ENCODE data around the gene NAA40.

The NAA40 gene

GRCh38 chr11:63923319-63923718, 15.5 kb upstream of the NAA40 start:
- H3K9me3 ChIP-seq (ENCODE audit: insufficient read depth, low read depth, low read length): no peaks in the 10 kb centered on the region
- H3K9me2 ChIP-seq (replicated peaks; ENCODE audit: low read depth, low read length): no peaks in the 10 kb centered on the region
- no peaks in the 10 kb centered on the region for H3K4me1 ChIP-seq (ENCODE audit: insufficient read depth, low read length, poor library complexity, severe bottlenecking)
- no peak overlapping the region for H3K4me2 ChIP-seq (ENCODE audit: low read depth, low read length, poor library complexity, severe bottlenecking)
- no peak overlapping the region for H3K9ac ChIP-seq (ENCODE audit: low read depth, low read length, poor library complexity, severe bottlenecking)
- TF ChIP-seq CTCF (conservative IDR thresholded peaks at IDR 0.05; ENCODE audit: low read length) (no peak), EZH2phosphoT487 (IDR thresholded peaks at IDR 0.05; ENCODE audit: borderline replicate concordance) (no peak)
- no peaks in the 10 kb centered on the region for H3K27me3 ChIP-seq (ENCODE audit: insufficient read depth, low read length, poor library complexity, severe bottlenecking)
- H3K36me3 ChIP-seq (ENCODE audit: insufficient read depth, low read length): no peaks in the 10 kb centered on the region
- H4K20me1 ChIP-seq (ENCODE audit: insufficient read depth, low read length, poor library complexity, severe bottlenecking): no peaks in the 10 kb centered on the region
- H3K4me3 ChIP-seq (ENCODE audit: low read length, poor library complexity, severe bottlenecking): no peak overlapping the region
- H2AFZ ChIP-seq (ENCODE audit: low read length): no peak overlapping the region
- H3K79me2 ChIP-seq (ENCODE audit: insufficient read depth, low read length): no peaks in the 10 kb centered on the region
- no peaks in the 10 kb centered on the region for H3F3A ChIP-seq (ENCODE audit: low read depth)

- no peaks in the 10 kb centered on the region for H3K9me3 ChIP-seq (ENCODE audit: insufficient read depth, low read depth, low read length)
- H2AFZ ChIP-seq (ENCODE audit: low read length): no peak overlapping the region
- H3F3A ChIP-seq (ENCODE audit: low read depth): no peaks in the 10 kb centered on the region
- no peak overlapping the region for H3K4me2 ChIP-seq (ENCODE audit: low read depth, low read length, poor library complexity, severe bottlenecking)
- H3K9ac ChIP-seq (ENCODE audit: low read depth, low read length, poor library complexity, severe bottlenecking): no peak overlapping the region
- H3K4me3 ChIP-seq (ENCODE audit: low read length, poor library complexity, severe bottlenecking): no peak overlapping the region
- H3K27me3 ChIP-seq (ENCODE audit: insufficient read depth, low read length, poor library complexity, severe bottlenecking): no peaks in the 10 kb centered on the region
- H3K36me3 ChIP-seq (ENCODE audit: insufficient read depth, low read length): no peaks in the 10 kb centered on the region
- no peaks in the 10 kb centered on the region for H3K4me1 ChIP-seq (ENCODE audit: insufficient read depth, low read length, poor library complexity, severe bottlenecking)
- H3K79me2 ChIP-seq (ENCODE audit: insufficient read depth, low read length): no peaks in the 10 kb centered on the region
- H4K20me1 ChIP-seq (ENCODE audit: insufficient read depth, low read length, poor library complexity, severe bottlenecking): no peaks in the 10 kb centered on the region
- TF ChIP-seq EZH2phosphoT487 (IDR thresholded peaks at IDR 0.05; ENCODE audit: borderline replicate concordance) (no peak), CTCF (conservative IDR thresholded peaks at IDR 0.05; ENCODE audit: low read length) (no peak)
- no peaks in the 10 kb centered on the region for H3K9me2 ChIP-seq (replicated peaks; ENCODE audit: low read depth, low read length)
Observed at GRCh38 chr11:63929616-63930015, 9.2 kb upstream of the NAA40 start.

- no peaks in the 10 kb centered on the region for H3F3A ChIP-seq (ENCODE audit: low read depth)
- no peaks in the 10 kb centered on the region for H3K9me3 ChIP-seq (ENCODE audit: insufficient read depth, low read depth, low read length)
- H3K4me3 ChIP-seq (ENCODE audit: low read length, poor library complexity, severe bottlenecking): no peak overlapping the region
- no peaks in the 10 kb centered on the region for H3K4me1 ChIP-seq (ENCODE audit: insufficient read depth, low read length, poor library complexity, severe bottlenecking)
- H3K27me3 ChIP-seq (ENCODE audit: insufficient read depth, low read length, poor library complexity, severe bottlenecking): no peaks in the 10 kb centered on the region
- H3K36me3 ChIP-seq (ENCODE audit: insufficient read depth, low read length): no peaks in the 10 kb centered on the region
- H3K9me2 ChIP-seq (replicated peaks; ENCODE audit: low read depth, low read length): no peaks in the 10 kb centered on the region
- TF ChIP-seq EZH2phosphoT487 (IDR thresholded peaks at IDR 0.05; ENCODE audit: borderline replicate concordance): no peak
- no peak for TF ChIP-seq CTCF (conservative IDR thresholded peaks at IDR 0.05; ENCODE audit: low read length)
- no peaks in the 10 kb centered on the region for H3K79me2 ChIP-seq (ENCODE audit: insufficient read depth, low read length)
- no peak overlapping the region for H2AFZ ChIP-seq (ENCODE audit: low read length)
- H3K4me2 ChIP-seq (ENCODE audit: low read depth, low read length, poor library complexity, severe bottlenecking): no peak overlapping the region
- H4K20me1 ChIP-seq (ENCODE audit: insufficient read depth, low read length, poor library complexity, severe bottlenecking): no peaks in the 10 kb centered on the region
- no peak overlapping the region for H3K9ac ChIP-seq (ENCODE audit: low read depth, low read length, poor library complexity, severe bottlenecking)
Observed at GRCh38 chr11:63931045-63931444, 7.8 kb upstream of the NAA40 start.
